ENCODE results near the gene MARCHF4.

MARCHF4 gene

GRCh38 chr2:216371721-216372702, at the start of gene MARCHF4:
Gene MARCHF4 (minus strand): TSS chr2:216372483. CDS start chr2:216370260, 2,223 bp downstream.
- H3K4me3 ChIP-seq = no peak within 1 kb of the TSS
- H3K27me3 ChIP-seq = peaks cover 45% of the 10 kb centered on the region
- H3K9me3 ChIP-seq = no peaks in the 10 kb centered on the region; the same call in 1 of the 2 replicates
- H3K36me3 ChIP-seq = no peaks in the 10 kb centered on the region
- TF ChIP-seq Cebpa-rat (IDR thresholded peaks at IDR 0.05) = no peak
- peaks cover 4% of the 10 kb centered on the region; the same call in 1 of the 2 replicates for H3K4me1 ChIP-seq
- H3K9ac ChIP-seq = no peak within 1 kb of the TSS
- H3K27ac ChIP-seq = no peak within 1 kb of the TSS
- H4K20me1 ChIP-seq = peaks cover 15% of the 10 kb centered on the region; the same call in 1 of the 2 replicates
- peak within 1 kb of the TSS; percentile 51 for H3K4me2 ChIP-seq

- H4K20me1 ChIP-seq = no peaks in the 10 kb centered on the region
- peaks cover 83% of the 10 kb centered on the region for H3K36me3 ChIP-seq
- H3K4me3 ChIP-seq = no peak overlapping the region
- H3K27ac ChIP-seq = no peak overlapping the region
- H3K9me3 ChIP-seq = peaks cover 26% of the 10 kb centered on the region
- H3K4me1 ChIP-seq = peaks cover 11% of the 10 kb centered on the region; the same call in 1 of the 2 replicates
- no peak overlapping the region for H3K4me2 ChIP-seq
- no peak for TF ChIP-seq Cebpa-rat (IDR thresholded peaks at IDR 0.05)
- no peaks in the 10 kb centered on the region for H3K27me3 ChIP-seq
- no peak overlapping the region for H3K9ac ChIP-seq
These were observed 48.3 kb upstream of the MARCHF4 start for GRCh38 chr2:216420367-216421101.

GRCh38 chr2:216418981-216419380, 46.7 kb upstream of the MARCHF4 start:
- Histone ChIP-seq H3K9me3 (peaks cover 11% of the 10 kb centered on the region), H4K20me1 (no peaks in the 10 kb centered on the region), H3K4me3 (no peak overlapping the region), H3K4me2 (no peak overlapping the region), H3K4me1 (peaks cover 11% of the 10 kb centered on the region; the same call in 1 of the 2 replicates), H3K27ac (no peak overlapping the region), H3K36me3 (peaks cover 80% of the 10 kb centered on the region), H3K9ac (no peak overlapping the region), H3K27me3 (no peaks in the 10 kb centered on the region)
- TF ChIP-seq Cebpa-rat (IDR thresholded peaks at IDR 0.05) = no peak

- Histone ChIP-seq H3K4me2 (0 out of 2 replicates have a peak overlapping the region, but pooled peaks have one; percentile 3), H3K36me3 (peaks cover 58% of the 10 kb centered on the region)
These were observed 44.5 kb upstream of the MARCHF4 start for GRCh38 chr2:216416571-216417307.

GRCh38 chr2:216415541-216415940, 43.3 kb upstream of the MARCHF4 start:
- Histone ChIP-seq H3K36me3 (peaks cover 46% of the 10 kb centered on the region), H3K9ac (no peak overlapping the region), H3K4me1 (peaks cover 20% of the 10 kb centered on the region; the same call in 1 of the 2 replicates), H3K4me3 (no peak overlapping the region), H4K20me1 (no peaks in the 10 kb centered on the region), H3K4me2 (no peak overlapping the region), H3K9me3 (no peaks in the 10 kb centered on the region), H3K27me3 (no peaks in the 10 kb centered on the region), H3K27ac (no peak overlapping the region)
- no peak for TF ChIP-seq Cebpa-rat (IDR thresholded peaks at IDR 0.05)

More at GRCh38 chr2:216416571-216417307, 44.5 kb upstream of the MARCHF4 start:
- Histone ChIP-seq H3K9me3 (no peaks in the 10 kb centered on the region), H3K9ac (no peak overlapping the region), H3K4me1 (peaks cover 20% of the 10 kb centered on the region; the same call in 1 of the 2 replicates), H3K4me3 (no peak overlapping the region), H3K27me3 (no peaks in the 10 kb centered on the region), H3K27ac (no peak overlapping the region), H4K20me1 (no peaks in the 10 kb centered on the region)
- no peak for TF ChIP-seq Cebpa-rat (IDR thresholded peaks at IDR 0.05)

GRCh38 chr2:216414772-216415319, 42.6 kb upstream of the MARCHF4 start:
- TF ChIP-seq Cebpa-rat (IDR thresholded peaks at IDR 0.05) = no peak
- H3K4me2 ChIP-seq = no peak overlapping the region

GRCh38 chr2:216413882-216414281, 41.6 kb upstream of the MARCHF4 start:
- H3K27me3 ChIP-seq = no peaks in the 10 kb centered on the region
- TF ChIP-seq Cebpa-rat (IDR thresholded peaks at IDR 0.05) = no peak
- peaks cover 32% of the 10 kb centered on the region for H3K36me3 ChIP-seq
- H4K20me1 ChIP-seq = no peaks in the 10 kb centered on the region
- H3K4me1 ChIP-seq = peaks cover 20% of the 10 kb centered on the region; the same call in 1 of the 2 replicates
- H3K9ac ChIP-seq = no peak overlapping the region
- H3K27ac ChIP-seq = no peak overlapping the region
- H3K4me3 ChIP-seq = no peak overlapping the region
- H3K4me2 ChIP-seq = 0 out of 2 replicates have a peak overlapping the region, but pooled peaks have one; percentile 3
- no peaks in the 10 kb centered on the region for H3K9me3 ChIP-seq

More at GRCh38 chr2:216414772-216415319, 42.6 kb upstream of the MARCHF4 start:
- H3K9me3 ChIP-seq = no peaks in the 10 kb centered on the region
- peaks cover 39% of the 10 kb centered on the region for H3K36me3 ChIP-seq
- no peak overlapping the region for H3K27ac ChIP-seq
- H3K4me1 ChIP-seq = peaks cover 20% of the 10 kb centered on the region; the same call in 1 of the 2 replicates
- H3K4me3 ChIP-seq = no peak overlapping the region
- no peaks in the 10 kb centered on the region for H3K27me3 ChIP-seq
- no peaks in the 10 kb centered on the region for H4K20me1 ChIP-seq
- no peak overlapping the region for H3K9ac ChIP-seq

GRCh38 chr2:216412022-216412999, 40.0 kb upstream of the MARCHF4 start, which contains the start of gene SMARCAL1:
Gene SMARCAL1 (plus strand): TSS chr2:216412484. CDS start chr2:216414705, 2,221 bp downstream.
- Histone ChIP-seq H3K4me3 (peak within 1 kb of the TSS; percentile 77), H3K27ac (peak within 1 kb of the TSS; percentile 96), H3K4me2 (peak within 1 kb of the TSS; percentile 79), H3K4me1 (peaks cover 13% of the 10 kb centered on the region; the same call in 1 of the 2 replicates), H3K36me3 (peaks cover 30% of the 10 kb centered on the region), H3K27me3 (no peaks in the 10 kb centered on the region), H3K9ac (peak within 1 kb of the TSS; percentile 92), H3K9me3 (no peaks in the 10 kb centered on the region), H4K20me1 (no peaks in the 10 kb centered on the region)
- TF ChIP-seq Cebpa-rat (IDR thresholded peaks at IDR 0.05) = no peak
